Activated CD8-positive, alpha-beta T cell treated with anti-CD3 and anti-CD28 coated beads for 36 hours (primary cell): ENCODE measurements around the gene RNF212. TPM values are rescaled to one million over a fixed set of nuclear protein-coding genes. Genes with fewer than 3 reads are reported as not detected.
A peak's percentile ranks its signal among the peaks of the same experiment; 100 is the strongest.

Experiments
- ATAC-seq: fragments of 200-7000 bp; cut with Tn5 transposase; one replicate; pipeline ENCODE4 v1.10.0; 2021; ENCODE audit warnings: mild to moderate bottlenecking, moderate library complexity
- CTCF ChIA-PET: fragments of 350-600 bp; sonication (Branson Sonifier 250); formaldehyde crosslinking; loops from one replicate; lab custom pipeline; 2021; ENCODE audit warnings: antibody characterized with exemption; lab: Charles Lee
- POLR2A ChIA-PET: fragments of 350-600 bp; sonication (Branson Sonifier 250); formaldehyde crosslinking; loops from one replicate; lab custom pipeline; 2021; ENCODE audit warnings: antibody characterized with exemption; lab: Charles Lee
- DNase-seq: peaks from one replicate; pipeline ENCODE4 v3.0.0-alpha.2; 2020
- H3K27ac Mint-ChIP-seq: one replicate; pipeline ENCODE4 v1.8.0; 2021; ENCODE audit warnings: mild to moderate bottlenecking, mixed read lengths
- H3K27me3 Mint-ChIP-seq: one replicate; pipeline ENCODE4 v1.8.0; 2021; ENCODE audit warnings: mixed read lengths
- H3K36me3 Mint-ChIP-seq: one replicate; pipeline ENCODE4 v1.8.0; 2021; ENCODE audit warnings: low read depth, mixed read lengths
- H3K4me1 Mint-ChIP-seq: one replicate; pipeline ENCODE4 v1.8.0; 2021; ENCODE audit warnings: low read depth, mixed read lengths
- H3K4me3 Mint-ChIP-seq: one replicate; pipeline ENCODE4 v1.8.0; 2021; ENCODE audit warnings: mild to moderate bottlenecking, moderate library complexity, mixed read lengths
- H3K9me3 Mint-ChIP-seq: one replicate; pipeline ENCODE4 v1.8.0; 2021; ENCODE audit warnings: mixed read lengths
- intact Hi-C: fragments of 100-400 bp; cut with micrococcal nuclease; formaldehyde crosslinking; loops from one replicate; pipeline ENCODE4 v1.10.0; 2022
- total RNA-seq, 2 experiments: library from RNA; stranded (reverse); gene quantifications; one replicate each; pipeline ENCODE4 v1.2.3, GENCODE V29; 2021
- TF ChIP-seq, protein P1 (sequence below): fragments of 200-600 bp; IDR thresholded peaks from one replicate; pipeline ENCODE4 v1.8.0; 2022; ENCODE audit warnings: antibody characterized with exemption, mild to moderate bottlenecking

RNF212 gene
- total RNA-seq, 2 experiments from 2014 or later = 3.0 to 3.3 TPM

- intact Hi-C loops = no loop called here
Observed at GRCh38 chr4:1032861-1033260, 80.5 kb downstream of the RNF212 start.

GRCh38 chr4:1031956-1032795 is 81.2 kb downstream of the RNF212 start:
- Mint-ChIP-seq H3K9me3 (no peaks in the 10 kb centered on the region), H3K4me3 (no peak overlapping the region), H3K27me3 (no peaks in the 10 kb centered on the region), H3K27ac (no peak overlapping the region), H3K36me3 (no peaks in the 10 kb centered on the region), H3K4me1 (no peaks in the 10 kb centered on the region)
- DNase-seq = no peak
- intact Hi-C loops = no loop called here
- TF ChIP-seq, protein P1, sequence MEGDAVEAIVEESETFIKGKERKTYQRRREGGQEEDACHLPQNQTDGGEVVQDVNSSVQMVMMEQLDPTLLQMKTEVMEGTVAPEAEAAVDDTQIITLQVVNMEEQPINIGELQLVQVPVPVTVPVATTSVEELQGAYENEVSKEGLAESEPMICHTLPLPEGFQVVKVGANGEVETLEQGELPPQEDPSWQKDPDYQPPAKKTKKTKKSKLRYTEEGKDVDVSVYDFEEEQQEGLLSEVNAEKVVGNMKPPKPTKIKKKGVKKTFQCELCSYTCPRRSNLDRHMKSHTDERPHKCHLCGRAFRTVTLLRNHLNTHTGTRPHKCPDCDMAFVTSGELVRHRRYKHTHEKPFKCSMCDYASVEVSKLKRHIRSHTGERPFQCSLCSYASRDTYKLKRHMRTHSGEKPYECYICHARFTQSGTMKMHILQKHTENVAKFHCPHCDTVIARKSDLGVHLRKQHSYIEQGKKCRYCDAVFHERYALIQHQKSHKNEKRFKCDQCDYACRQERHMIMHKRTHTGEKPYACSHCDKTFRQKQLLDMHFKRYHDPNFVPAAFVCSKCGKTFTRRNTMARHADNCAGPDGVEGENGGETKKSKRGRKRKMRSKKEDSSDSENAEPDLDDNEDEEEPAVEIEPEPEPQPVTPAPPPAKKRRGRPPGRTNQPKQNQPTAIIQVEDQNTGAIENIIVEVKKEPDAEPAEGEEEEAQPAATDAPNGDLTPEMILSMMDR = no peak
- ChIA-PET POLR2A (no interaction called here), CTCF (no interaction called here)
- peak; percentile 44 for ATAC-seq

More at GRCh38 chr4:1032861-1033260, 80.5 kb downstream of the RNF212 start:
- no peaks in the 10 kb centered on the region for H3K36me3 Mint-ChIP-seq
- TF ChIP-seq, protein P1 = no peak
- ChIA-PET CTCF (no interaction called here), POLR2A (no interaction called here)
- H3K27ac Mint-ChIP-seq = no peak overlapping the region
- H3K9me3 Mint-ChIP-seq = no peaks in the 10 kb centered on the region
- no peak for DNase-seq
- H3K27me3 Mint-ChIP-seq = no peaks in the 10 kb centered on the region
- ATAC-seq = no peak
- no peaks in the 10 kb centered on the region for H3K4me1 Mint-ChIP-seq
- no peak overlapping the region for H3K4me3 Mint-ChIP-seq

DNA sequence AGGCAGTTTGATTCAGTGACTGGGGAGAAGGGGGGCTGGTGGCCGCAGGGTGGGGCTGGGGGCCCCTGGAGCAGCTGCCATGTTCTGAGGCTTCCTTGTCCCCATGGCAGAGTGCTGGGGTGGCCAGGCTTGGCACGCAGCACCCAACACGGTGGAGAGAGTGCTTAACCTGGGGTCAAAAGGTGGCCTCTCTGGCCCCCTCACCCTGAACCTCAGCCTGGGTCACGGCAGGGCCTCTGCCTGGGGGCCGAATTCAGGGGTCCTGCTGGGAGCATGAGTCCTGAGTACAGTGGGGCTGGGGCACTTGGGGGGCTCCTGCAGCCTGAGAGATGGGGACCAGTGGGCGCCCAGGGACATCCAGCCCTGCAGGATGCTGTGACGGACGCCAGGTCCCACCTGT is 82.0 kb downstream of the RNF212 start:
- Mint-ChIP-seq H3K9me3 (no peaks in the 10 kb centered on the region), H3K4me3 (no peak overlapping the region), H3K27me3 (no peaks in the 10 kb centered on the region), H3K36me3 (no peaks in the 10 kb centered on the region), H3K27ac (no peak overlapping the region), H3K4me1 (no peaks in the 10 kb centered on the region)
- TF ChIP-seq, protein P1 = no peak
- ChIA-PET POLR2A (no interaction called here), CTCF (no interaction called here)
- intact Hi-C loops = no loop called here
- no peak for DNase-seq
- ATAC-seq = no peak

GRCh38 chr4:1030559-1030958 is 82.8 kb downstream of the RNF212 start:
- ChIA-PET CTCF (no interaction called here), POLR2A (no interaction called here)
- Mint-ChIP-seq H3K4me1 (peaks cover 6% of the 10 kb centered on the region), H3K27me3 (no peaks in the 10 kb centered on the region), H3K9me3 (no peaks in the 10 kb centered on the region), H3K36me3 (peaks cover 6% of the 10 kb centered on the region), H3K27ac (no peak overlapping the region), H3K4me3 (no peak overlapping the region)
- TF ChIP-seq, protein P1 = no peak
- ATAC-seq (no peak), DNase-seq (no peak)
- intact Hi-C loops = no loop called here

GRCh38 chr4:1030031-1030430 is 83.3 kb downstream of the RNF212 start:
- peaks cover 6% of the 10 kb centered on the region for H3K4me1 Mint-ChIP-seq
- DNase-seq (no peak), ATAC-seq (no peak)
- no peak overlapping the region for H3K27ac Mint-ChIP-seq
- H3K4me3 Mint-ChIP-seq = no peak overlapping the region
- no peaks in the 10 kb centered on the region for H3K27me3 Mint-ChIP-seq
- intact Hi-C loops = no loop called here
- TF ChIP-seq, protein P1 = no peak
- ChIA-PET CTCF (no interaction called here), POLR2A (no interaction called here)
- H3K9me3 Mint-ChIP-seq = no peaks in the 10 kb centered on the region
- peaks cover 11% of the 10 kb centered on the region for H3K36me3 Mint-ChIP-seq
